Measurements from ENCODE around the gene KLRC4.

- TF ChIP-seq, protein P1, sequence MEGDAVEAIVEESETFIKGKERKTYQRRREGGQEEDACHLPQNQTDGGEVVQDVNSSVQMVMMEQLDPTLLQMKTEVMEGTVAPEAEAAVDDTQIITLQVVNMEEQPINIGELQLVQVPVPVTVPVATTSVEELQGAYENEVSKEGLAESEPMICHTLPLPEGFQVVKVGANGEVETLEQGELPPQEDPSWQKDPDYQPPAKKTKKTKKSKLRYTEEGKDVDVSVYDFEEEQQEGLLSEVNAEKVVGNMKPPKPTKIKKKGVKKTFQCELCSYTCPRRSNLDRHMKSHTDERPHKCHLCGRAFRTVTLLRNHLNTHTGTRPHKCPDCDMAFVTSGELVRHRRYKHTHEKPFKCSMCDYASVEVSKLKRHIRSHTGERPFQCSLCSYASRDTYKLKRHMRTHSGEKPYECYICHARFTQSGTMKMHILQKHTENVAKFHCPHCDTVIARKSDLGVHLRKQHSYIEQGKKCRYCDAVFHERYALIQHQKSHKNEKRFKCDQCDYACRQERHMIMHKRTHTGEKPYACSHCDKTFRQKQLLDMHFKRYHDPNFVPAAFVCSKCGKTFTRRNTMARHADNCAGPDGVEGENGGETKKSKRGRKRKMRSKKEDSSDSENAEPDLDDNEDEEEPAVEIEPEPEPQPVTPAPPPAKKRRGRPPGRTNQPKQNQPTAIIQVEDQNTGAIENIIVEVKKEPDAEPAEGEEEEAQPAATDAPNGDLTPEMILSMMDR (IDR thresholded peaks at IDR 0.05) = no peak
- TF ChIP-seq POLR2A (IDR thresholded peaks at IDR 0.05) (no peak), EP300 (IDR thresholded peaks at IDR 0.05; ENCODE audit: low read depth) (no peak)
Observed at GRCh38 chr12:10358969-10359368, 50.6 kb downstream of the KLRC4 start.

Data from transverse colon (tissue), 3 donors.